CD4-positive, alpha-beta T cell treated with Interferon gamma for 1 hour (primary cell): ENCODE measurements around the gene IZUMO4.
"Not testable (repeated sequence)": the region's sequence is repeated elsewhere in the genome, so short reads cannot be mapped to it uniquely, and the experiment has no call there.

Experiments used
- DNase-seq: peaks from one replicate; pipeline ENCODE4 v3.0.0-alpha.2; 2020

The IZUMO4 gene

DNA sequence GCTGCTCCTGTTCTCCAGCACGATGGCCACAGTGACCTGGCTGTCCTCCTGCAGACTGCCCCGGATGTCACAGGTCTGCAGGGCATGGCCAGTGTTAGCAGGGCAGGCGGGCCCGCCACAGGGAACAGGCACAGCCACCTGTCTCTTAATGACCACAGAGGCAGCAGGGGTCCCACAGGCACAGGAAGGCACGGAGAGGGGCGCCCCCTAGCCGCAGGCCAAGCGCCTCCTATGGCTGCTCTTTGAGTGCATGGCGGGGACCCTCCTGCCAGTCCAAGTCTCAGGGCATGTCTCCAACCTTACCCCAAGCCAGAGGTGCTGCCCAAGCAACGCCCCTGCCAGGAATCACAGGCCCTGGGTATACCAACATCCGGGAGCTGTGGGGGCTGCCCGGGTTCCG lies 14.1 kb downstream of the IZUMO4 start:
- no peak for DNase-seq

DNA sequence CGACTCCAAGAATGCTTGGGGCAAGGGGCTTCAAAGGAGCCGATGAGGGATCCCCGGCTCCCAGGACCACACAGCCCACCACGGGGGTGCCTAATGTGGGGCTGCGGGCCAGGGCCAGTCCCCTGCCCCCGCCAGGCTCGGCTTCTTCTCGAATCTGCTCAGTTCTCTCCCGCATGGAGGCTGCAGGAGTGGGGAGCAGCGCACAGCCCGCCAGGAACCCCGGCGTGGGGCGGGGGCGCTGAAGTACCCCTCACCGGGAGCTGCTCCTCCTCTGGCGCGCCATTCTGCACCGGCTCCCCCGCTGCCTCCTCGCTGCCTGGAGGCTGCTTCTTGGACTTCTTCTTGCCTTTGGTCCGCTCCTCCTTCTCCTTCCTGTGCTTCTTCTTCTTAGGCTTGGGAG lies 14.7 kb downstream of the IZUMO4 start:
- DNase-seq: no peak

DNA sequence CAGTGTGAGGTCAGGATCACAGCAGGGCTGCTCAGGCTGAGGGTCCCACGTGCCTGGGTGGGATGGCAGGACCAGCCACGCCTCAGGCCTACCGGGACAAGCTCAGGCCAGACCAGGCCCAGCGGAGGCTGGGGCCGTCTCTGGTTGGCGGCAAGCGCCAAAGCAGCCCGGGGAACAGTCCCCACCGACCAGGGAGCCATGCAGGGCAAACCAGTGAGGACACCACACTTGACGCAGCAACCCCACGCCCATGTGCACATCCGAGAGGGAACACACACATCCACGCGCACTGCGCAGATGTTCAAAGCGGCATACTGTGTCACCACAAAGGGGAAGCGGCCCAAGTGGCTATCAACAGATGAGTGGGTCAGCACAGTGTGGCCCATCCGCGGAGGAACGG lies 15.2 kb downstream of the IZUMO4 start:
- no peak for DNase-seq

DNA sequence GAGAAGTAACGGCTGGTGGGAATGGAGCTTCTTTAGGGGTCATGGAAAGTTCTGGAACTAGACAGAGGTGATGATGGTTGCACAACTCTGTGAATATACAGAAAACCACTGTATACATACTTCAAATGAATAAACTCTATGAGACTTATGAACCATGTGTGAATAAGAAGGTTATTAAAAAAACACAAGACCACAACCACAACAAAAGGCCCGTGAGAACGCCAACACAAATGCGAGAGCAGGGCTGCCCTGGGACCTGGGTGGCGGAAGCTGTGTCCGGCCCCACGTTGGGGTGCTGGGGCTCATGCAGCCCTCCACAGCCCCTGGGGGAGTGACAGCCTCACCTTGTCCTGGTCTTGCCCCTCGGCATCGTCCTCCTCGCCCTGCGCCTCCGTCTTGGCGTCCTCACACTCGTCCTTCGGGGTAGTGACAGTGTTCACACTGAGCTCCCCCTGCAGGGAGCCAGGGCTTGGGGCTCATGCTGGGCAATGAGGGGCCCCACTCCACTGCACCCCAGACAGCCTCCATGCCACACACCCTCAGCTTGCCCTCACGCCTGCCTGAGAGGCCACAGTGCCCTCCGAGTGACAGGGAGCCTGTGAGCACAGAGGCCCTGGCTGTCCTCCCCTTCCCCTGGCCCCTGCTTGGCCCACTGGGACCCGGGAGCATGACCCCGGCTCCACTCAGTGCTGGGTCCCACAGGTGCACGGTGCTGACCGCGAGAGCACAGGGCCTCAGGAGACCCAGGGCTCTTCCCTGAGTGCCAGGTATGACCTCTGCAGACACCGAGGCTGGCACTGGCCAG lies 16.0 kb downstream of the IZUMO4 start:
- DNase-seq: no peak

DNA sequence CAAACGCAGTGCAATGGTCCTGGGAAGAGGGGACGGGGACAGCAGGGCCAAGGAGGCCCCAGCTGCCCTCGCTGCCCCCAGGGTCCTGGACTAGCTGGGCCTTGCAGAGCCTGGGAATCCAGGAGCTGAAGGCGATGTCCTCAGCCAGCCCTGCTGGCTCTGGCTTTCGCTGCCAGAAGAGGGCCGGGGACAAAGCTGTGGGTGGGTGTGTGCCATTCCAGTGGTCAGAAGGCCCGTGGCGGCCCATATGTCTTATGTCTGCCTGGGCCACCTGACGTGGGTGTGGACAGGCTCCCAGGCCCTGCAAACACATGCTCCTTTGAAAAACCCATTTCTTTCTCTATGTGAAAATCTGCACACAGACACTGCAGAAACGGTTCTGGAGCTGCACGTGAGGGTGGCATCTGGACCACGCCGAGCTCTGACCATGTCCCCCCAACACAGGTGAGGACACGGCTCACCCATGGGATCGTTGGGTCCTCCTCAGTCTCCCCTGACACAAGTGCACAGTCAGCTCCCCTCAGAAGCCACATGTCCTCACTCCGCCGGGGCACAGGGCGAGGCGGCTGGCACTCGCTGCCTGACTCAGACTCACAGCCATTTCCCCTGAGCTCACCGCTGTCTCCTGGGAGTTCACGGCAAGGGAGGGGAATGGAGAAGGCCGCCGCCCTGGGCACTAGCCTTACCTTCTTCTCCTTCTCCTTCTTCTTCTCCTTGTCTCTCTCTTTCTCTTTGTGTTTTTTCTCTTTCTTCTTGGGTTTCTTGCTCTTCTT lies 16.9 kb downstream of the IZUMO4 start:
- DNase-seq: no peak

DNA sequence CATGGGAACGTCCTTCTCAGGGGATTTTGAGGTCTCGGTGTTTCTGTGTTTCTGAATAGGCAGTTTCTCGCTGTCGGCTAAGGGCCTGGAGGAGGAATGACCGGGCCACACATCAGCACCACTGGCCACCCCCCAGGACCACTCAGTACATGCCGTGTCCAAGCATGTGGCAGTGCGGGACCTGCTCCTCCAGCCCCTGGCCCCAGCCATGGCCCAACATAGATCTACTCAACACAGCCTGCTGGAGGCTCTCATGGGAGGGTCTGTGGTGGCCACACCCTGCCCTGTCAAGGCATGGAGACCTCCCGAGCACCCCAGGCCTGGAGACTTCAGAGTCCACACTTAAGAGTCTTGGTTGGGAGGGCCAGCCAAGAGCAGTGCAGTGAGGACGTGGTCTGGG lies 17.5 kb downstream of the IZUMO4 start:
- DNase-seq: no peak

DNA sequence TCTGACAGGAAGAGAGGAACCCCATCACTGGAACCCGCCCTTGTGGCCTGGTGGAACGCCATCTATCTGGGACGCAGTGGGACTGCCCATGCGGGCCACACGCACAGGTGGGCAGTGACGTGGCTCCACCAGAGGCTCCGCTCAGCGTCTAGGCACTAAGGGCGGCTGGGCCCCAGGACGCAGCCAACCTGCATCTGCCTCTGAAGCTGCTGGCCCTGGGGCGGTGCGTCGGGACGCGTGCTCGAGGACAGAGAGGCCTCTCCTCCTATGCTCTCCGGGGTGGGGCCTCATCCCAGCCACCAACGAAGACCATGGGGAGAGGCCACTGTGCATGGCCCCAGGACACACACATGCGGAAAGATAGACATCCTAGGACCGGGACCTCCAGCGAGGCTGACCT lies 18.1 kb downstream of the IZUMO4 start:
- DNase-seq: no peak

DNA sequence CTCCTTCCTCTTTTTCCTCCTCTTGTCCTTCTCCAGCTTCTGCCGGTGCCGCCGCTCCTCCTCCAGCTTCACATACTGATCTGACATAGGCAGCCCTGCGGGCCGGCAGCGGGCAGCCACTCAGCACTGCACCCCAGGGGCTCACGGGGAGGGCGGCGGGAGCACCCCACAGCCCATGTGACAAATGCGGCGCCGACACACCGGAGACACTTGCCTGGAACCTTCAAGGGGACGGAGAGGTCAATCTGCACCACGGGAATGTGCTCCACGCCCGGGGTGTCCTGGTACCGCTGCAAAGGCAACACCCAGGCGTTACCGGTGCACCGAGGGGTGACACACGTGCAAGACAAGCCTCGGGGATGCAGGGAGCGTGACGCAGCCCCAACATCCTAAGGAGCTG lies 18.6 kb downstream of the IZUMO4 start:
- no peak for DNase-seq

DNA sequence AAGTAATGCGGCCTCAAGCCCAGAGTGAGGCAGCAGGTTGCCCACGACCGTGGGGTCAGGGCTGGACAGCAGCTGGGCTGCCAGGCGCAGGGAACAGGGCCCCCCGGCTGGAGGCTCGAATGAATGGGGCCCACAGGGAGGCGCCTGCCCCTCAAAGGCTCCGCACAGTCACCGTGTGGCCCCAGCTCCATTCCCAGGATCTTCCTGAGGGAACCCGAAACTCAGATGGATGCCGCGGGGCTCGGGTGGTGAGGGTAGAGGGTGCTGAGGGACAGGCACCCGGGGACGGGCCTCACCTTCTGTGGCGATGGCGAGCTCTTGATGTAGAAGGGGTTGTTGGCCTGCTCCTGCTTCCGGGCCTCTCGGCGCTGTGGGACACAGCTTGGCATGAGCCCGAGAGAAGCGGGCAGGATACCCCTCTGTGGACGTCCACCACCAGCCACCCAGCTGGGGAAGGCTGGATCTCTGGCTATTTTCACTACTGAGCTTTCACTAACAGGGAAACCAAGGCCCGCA lies 19.3 kb downstream of the IZUMO4 start:
- no peak for DNase-seq

DNA sequence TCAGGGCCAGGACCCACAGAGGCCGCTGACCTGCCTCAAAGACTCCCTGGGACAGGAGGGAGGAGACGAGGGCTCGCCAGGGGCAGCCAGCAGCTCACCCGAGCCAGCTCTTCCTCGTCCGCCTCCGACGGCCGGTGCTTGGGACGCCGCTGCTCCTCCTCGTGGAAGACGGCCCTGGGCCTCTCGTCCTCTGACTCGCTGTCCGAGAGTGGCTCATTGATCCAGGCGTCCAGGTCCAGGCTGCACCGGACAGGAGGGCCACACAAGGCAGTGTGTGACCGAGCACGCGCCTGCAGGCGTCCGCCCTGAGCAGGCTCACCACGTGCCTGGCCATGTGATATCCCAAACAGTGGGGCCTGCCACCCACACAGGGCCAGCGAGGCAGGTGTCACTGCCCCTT lies 19.8 kb downstream of the IZUMO4 start:
- DNase-seq: no peak

DNA sequence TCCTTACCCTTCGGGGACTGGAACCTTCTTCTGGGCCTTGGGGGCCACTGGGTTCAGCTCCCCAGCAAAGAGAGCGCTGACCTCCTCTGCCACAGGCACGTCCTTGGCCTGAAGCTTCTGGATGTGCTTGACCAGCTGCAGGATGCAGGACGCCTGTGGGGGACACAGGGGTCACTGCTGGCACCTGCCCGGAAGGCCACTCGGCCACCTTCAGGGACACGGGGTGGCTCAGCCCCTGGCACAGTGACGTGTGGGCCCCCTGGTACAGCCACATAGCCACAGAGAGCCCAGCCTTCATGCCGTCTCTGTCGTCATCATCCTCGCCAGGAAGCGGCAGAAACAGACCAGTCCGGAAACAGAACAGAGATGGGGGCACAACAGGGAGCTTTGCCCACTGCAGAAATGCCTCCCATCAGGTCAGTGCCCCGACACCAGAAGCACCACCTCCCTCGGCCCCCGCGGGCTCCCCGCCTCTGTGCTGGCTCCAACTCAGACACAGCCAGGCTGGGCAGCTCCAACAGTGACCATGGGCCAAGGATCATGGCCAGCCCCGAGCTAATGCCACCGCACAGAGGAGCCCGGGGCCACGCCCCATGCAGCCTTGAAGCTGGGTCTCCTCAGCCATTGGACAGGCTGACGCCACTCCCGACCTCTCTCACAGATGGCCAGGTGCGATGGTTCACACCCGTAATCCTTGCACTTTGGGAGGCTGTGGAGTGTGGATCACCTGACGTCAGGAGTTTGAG lies 20.7 kb downstream of the IZUMO4 start:
- DNase-seq: no peak

DNA sequence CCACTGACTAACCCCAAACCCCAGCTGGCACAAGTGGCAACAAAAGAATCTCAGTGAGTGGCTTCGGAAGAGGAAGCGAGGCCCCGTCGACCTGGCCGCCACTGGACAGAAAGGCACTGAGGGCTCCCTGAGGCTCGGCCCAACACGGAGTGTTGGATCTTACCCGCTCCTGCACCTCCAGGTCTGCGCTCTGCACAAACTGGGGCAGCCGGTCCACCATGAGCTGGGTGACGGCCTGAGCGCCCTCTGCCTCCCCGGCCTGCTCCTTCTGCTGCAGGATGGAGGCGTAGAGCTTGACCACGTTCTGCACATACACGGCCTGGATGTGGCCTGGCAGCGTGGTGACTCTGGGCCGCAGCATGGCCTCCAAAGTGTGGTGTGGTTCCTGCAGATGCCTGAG lies 21.7 kb downstream of the IZUMO4 start:
- DNase-seq: no peak

DNA sequence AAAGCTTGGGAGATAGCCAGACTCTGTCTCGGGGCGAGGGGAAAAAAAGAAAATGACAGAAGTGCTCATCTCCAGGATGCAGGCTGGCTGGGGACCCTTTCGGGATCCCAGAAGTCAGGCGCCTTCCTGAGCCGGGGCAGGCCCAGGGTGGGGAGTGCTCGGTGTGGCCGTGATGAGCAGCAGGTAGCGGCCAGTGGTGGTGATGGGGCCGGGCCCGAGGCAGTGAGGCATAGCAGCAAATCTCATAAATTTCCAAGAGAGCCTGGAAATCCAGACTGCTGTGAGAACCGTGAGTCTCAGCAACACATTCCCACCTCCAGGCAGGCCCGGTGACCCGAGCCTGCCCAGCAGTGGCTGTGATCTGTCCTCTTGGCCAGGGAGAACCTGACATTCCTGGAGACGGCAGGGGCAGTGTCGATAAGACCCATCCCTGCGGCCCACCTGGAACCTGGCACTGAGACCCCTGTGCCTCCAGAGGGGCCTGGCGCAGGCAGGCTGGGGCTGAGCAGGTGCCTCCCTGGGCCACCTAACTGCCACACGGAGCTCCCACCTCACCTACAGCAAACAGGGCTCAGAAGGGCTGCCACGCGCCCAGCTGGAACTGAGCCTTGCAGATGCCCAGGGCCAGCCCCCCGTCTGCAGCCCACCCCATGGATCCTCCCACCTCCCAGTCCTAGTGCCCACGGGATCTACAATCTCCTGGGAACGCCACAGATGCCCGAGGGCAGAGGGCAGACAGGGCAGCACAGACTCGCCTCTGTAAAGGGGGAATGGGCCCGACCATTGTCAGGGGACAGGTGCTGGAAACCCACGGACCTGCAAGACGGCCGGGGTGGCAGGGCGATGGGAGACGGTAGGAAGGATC lies 23.4 kb downstream of the IZUMO4 start:
- no peak for DNase-seq

DNA sequence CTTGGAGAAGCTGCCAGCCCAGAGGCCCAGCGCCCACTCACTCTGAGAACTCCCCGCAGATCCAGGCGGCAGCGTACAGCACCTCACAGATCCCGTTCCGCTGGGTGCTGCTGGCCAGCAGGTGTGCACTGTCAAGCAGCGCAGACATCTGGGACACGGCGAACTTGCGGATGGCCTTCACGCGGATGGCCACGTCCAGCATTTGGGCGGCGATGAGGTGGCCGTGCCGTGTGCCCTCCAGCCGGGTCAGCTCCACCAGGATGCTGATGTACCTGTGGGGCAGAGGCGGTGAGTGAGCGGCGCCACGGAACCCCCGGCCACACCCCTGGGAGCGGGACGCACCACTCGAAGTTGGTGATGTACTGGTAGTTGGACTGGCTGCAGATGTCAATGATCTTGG lies 24.1 kb downstream of the IZUMO4 start:
- DNase-seq: no peak

DNA sequence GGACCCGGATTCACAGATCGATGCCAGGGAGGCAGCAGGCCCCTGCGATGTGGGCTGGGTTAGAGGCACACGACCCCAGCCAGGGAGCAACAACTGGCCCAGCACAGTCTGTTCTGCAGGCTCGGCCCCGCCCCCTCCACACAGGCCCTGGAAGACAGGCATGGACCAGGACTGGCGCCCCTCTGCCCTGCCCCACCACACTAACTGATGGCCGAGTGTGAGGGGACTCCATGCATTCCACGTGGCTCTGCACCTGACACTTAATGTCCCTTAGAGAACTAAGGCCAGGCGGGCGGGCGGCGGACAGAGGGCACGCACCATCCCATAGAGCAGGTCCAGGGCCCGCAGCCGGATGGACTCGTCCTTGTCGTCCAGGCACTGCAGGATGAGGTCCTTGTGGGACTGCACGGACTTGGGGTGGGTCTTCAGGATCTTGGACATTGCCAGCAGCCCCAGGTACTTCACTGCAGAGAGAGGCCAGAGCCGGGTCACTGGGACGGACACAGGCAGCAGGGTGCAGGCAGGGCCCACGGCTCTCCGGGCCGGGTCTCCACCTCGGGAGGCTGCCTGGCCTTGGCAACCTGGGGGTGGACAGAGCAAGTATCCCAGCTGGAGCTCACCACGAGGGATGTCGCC lies 24.8 kb downstream of the IZUMO4 start:
- no peak for DNase-seq

DNA sequence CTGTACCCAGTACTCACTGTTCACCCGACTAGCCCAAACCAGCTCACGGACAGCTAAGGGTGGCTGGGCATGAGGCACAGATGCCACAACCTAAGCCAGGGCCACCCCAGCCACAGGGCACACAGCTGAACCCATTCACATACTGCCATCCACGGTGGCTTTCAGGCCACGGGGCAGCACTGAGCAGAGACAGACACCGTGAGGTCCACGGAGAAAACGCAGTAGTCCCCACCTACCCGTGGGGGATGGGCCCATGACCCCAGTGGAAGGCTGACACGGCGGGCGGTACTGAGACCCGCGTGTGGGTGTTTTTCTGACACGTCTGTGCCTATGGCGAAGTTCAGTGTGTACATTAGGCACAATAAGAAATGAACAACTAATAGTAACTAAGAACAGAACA lies 25.5 kb downstream of the IZUMO4 start:
- no peak for DNase-seq

DNA sequence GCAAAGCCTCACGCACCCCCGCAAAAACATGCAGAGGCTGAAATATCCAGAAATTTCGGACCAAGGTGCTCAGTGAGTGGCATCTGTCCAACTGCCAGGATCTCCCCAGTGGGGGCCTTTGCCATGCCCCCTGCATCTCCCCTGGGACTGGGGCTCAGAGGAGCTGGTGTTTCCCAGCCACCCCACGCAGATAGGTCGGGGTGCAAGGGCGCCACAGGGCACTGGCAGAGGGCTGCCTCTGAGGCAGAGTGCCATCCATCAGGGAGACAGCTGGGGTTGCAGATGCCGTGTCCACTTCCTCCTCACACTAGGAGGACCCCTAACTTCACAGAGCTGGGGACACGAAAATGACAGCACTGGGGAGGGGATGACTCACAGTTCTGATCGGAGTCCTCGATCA lies 26.3 kb downstream of the IZUMO4 start:
- no peak for DNase-seq

DNA sequence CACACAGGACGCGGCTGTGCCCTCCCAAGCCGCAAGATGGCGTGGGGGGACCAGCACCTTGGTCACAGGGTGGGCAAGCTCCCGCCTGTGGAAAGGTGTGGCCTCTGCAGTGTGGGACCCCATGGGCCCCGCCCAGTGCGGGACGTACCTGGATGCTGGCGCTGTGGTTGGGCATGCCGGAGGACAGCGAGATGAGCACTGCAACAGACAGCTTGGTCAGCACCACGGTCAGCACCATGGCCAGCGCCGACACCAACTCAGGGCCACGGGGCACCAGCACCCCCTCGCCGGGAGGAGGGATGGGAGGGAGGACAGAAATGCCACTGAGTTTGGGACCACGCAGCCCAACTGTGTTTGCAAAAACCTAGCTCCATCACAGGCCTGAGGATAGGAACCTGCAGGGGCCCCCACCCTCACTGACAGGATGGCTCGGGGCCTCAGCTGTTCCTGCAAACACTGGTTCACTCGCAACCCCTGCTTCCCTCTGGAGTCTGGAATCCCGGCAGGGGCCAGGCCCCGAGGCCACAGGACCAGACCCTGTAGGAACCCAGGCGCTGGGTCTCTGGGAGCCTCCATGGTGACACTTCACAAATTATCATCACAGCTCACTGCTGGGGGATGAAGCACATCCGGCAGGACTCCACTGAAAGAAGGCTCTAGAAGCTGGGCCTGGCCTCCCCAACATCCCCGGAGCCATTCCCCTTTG lies 27.1 kb downstream of the IZUMO4 start:
- no peak for DNase-seq

DNA sequence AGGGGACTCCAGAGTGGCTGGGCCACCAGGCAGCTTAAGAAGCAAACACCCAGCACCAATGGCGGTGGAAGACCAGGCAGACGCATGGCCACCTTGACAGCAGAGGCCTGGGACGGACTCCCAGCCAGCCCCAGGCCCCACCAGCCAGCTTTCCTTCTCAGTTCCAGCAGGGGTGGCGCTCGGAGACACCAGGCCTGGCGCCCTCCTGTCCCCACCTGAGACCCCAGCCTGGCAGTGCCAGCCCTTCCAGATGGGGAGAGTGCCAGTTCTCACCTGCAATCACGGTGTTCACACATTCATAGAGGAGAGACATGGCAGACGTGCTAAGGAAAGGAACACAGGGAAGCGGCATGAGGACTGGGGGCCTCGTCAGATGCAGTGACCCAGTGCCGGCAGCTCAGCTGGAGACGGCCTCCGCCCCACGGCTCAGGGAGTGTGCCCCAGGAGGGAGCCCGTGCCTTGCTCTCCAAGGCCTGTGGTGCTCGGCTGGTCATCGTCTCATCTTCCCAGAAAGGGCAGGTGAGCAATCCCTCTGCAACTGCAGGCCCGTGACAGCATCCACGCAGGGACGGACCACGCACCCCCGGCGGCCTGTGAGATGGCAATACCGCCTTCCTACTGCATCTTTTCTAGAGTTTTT lies 30.3 kb downstream of the IZUMO4 start:
- no peak for DNase-seq

DNA sequence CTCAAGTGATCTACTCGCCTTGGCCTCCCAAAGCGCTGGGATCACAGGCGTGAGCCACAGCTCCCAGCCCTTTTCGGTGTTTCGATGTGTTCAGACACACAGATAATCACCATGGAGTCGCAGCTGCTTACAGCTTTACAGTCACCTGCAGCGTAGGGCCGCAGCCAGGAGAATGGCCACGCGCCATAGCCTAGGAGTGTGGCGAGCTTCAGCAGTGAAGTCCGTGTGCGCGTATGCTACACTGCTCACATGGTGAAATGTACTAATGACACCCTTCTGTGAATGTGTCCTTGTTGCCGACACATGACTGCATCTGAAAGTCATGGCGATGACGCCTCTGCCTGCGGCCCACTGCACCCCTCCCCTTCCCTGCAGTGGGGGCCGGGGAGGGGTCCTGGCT lies 31.0 kb downstream of the IZUMO4 start:
- DNase-seq: no peak

DNA sequence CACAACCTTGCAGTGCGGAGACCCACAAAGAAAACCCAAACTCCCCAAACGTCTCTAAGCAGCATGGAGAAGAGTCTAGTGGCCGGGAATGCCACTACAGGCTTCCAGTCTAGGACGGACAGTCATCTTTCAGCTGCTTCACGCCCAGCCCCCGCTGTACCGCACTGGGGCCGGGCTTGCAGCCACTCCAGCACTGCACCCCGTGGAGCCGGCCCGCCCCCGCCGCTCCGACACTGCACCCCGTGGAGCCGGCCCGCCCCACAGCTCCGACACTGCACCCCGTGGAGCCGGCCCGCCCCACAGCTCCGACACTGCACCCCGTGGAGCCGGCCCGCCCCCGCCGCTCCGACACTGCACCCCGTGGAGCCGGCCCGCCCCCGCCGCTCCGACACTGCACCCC lies 31.5 kb downstream of the IZUMO4 start:
- not testable (repeated sequence) for DNase-seq
